H4 (cell line): ENCODE data around the gene INA. TPM values are rescaled to one million over a fixed set of nuclear protein-coding genes. Genes with fewer than 3 reads are reported as not detected.
"Not testable (repeated sequence)": the region's sequence is repeated elsewhere in the genome, so short reads cannot be mapped to it uniquely, and the experiment has no call there.

Experiments used
- DNase-seq: peaks from one replicate; pipeline ENCODE4 v3.0.0-alpha.2; 2015; ENCODE audit warnings: low spot score
- total RNA-seq: library from RNA; depleted of rRNA; stranded (reverse); fragments of >200 nt; shearing (Covaris generic); gene quantifications from 2 replicates; pipeline ENCODE4 v1.2.3, GENCODE V29; 2014; rRNA removed

INA gene
- not detected in 2 replicates for total RNA-seq

DNA sequence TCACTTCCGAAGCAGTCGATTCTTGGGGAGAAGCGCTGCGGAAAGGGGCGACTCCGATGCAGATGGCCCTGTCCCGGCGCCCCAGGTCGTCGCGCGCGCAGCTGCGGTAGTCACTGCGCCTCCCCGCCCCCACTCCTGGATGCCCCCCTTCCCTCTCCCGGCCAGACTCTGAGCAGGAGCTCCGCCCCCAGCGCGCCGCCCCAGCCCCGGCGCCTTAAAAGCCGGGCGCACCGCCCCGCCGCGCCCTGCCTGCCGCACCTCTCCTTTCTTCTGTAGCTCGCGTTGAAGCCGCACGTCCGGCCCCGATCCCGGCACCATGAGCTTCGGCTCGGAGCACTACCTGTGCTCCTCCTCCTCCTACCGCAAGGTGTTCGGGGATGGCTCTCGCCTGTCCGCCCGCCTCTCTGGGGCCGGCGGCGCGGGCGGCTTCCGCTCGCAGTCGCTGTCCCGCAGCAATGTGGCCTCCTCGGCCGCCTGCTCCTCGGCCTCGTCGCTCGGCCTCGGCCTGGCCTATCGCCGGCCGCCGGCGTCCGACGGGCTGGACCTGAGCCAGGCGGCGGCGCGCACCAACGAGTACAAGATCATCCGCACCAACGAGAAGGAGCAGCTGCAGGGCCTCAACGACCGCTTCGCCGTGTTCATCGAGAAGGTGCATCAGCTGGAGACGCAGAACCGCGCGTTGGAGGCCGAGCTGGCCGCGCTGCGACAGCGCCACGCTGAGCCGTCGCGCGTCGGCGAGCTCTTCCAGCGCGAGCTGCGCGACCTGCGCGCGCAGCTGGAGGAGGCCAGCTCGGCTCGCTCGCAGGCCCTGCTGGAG lies at the start of gene INA:
INA (plus strand) TSS at position 243 of the 817 bp plus-strand sequence; CDS start at position 317, 74 bp downstream.
- no peak for DNase-seq

DNA sequence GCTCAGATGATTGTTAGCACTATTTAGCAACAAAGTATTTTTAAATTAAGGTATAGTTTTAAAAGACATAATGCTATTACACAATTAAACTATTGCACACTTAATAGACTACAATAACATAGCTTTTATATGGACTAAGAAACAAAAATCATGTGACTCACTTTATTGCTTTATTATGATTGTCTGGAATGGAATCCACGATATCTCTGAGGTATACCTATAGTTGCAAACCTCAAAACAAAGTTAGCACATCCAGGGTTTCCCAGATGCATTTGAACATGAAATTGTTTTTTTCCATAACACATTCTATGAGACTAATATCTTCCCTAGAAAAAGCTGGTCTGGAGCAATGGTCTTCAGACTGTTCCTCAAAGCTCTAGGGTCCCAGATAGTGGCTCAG lies 49.5 kb upstream of the INA start:
- DNase-seq, result no peak

DNA sequence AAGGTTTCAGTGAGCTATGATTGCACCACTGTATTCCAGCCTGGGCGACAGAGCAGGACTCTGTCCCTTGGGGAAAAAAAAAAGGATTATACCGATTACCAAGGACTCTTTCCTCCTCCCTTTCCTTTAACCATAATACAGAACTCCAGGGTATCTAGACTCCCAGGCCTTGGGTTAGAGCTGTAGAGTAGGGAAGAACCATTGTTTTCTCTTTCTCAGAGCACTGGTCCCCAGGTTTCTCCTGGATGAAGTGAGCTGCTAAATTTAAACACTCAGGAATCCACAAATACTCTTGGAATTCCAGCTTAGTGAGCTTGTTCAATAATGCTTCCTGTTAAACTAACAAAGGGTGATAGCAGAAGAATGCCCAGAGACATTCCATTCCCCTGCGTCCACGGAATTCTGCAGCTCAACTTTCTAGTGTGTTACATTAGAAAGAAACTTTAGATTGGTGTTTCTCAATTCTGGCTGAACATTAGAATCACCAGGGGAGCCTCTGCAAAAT lies 45.8 kb upstream of the INA start:
- DNase-seq, result peak; percentile 90

DNA sequence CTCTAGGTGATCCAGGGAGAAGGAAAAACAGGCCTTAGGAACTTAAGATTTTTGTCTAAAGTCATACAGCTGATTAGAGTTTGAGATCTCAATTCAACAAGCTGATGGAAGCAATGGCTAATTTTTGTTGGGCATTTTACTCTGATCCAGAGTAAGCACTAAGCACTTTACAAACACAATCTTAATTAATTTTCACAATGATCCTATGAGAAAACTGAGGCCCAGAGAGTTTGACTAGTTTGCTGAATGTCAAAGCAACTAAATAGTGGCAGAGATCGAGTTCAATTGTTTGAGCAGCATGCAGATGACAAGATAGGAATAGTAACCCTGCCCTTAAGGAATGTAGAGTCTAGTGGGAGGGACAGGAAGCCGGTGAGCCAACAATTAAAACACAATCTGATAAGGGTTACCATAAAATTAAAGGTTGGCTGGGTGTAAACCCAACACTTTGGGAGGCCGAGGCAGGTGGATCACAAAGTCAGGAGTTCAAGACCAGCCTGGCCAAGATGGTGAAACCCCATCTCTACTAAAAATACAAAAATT lies 44.7 kb upstream of the INA start:
- DNase-seq, result no peak

DNA sequence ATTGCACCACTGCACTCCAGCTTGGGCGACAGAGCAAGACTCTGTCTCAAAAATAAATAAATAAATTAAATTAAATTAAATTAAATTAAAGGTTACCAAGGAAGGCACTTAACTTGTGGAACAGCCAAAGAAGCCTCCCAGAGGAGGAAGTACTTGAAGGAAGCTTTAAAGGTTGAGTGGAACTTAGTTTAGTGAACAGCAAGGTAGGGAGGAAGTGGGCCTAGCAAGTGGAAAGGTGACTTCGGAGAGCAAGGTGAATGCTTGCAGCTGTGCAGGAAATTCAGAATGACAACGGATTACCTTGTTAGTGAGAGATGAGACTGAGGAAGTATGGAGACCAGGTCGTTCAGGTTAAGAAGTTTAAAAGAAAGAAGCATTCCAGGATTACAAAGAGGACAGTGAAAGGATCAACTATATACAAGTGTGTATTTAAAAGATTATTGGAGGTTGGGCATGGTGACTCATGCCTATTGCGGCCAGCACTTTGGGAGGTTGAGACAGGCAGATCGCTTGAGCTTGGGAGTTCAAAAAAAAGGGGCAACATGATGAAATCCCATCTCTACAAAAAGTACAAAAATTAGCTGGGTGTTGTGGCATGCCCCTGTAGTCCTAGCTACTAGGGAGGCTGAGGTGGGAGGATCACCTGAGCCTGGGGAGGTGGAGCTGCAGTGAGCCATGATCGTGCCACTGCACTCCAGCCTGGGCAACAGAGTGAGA lies 44.0 kb upstream of the INA start:
- DNase-seq, result peak; percentile 23

DNA sequence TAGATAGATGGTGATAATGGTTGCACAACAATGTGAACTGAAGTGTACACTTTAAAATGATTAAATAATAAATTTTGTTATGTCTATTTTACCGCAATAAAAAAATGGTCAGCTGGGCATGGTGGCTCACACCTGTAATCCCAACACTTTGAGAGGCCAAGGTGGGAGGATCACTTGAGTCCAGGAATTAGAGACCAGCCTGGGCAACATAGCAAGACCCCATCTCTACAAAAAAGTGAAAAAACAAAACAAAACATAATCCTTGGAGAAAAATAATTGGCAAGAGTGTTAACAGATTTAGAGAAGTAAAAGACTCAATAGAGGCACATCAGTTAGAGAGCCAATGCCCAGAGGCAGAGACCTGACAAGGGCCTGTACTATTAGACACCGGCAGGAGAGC lies 41.2 kb upstream of the INA start:
- DNase-seq, result no peak

DNA sequence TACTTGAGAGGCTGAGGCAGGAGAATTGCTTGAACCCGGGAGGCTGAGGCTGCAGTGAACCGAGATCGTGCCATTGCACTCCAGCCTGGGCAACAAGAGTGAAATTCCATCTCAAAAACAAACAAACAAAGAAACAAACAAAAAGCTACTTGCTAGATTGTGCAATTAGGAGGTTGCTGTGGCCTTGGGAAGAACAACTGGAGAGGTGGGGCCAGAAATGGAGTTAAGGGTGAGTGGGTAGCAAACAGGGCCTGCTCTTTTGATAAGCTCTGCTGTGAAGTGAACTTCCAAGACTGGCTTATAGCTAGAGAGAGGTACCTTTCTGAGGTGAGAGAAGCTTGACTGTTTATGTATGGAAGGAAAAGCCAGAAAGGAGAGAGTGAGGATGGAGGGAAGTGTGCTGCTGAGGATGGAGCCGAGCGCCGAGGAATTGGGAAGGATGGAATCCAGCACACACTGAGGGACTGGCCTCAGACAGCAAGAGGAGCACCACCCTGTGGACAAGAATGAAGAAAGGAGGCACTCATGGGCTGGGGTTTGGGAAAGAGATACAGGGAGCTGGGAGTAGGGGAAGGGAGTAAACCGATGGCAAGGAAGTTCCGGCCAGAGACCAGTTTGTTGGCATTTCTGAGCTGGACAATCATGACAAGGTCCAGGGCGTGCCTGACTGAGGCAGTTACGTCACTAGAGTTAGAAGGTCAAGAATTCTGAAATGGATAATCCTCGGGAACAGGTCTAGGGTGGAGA lies 38.3 kb upstream of the INA start:
- peak; percentile 39 for DNase-seq

DNA sequence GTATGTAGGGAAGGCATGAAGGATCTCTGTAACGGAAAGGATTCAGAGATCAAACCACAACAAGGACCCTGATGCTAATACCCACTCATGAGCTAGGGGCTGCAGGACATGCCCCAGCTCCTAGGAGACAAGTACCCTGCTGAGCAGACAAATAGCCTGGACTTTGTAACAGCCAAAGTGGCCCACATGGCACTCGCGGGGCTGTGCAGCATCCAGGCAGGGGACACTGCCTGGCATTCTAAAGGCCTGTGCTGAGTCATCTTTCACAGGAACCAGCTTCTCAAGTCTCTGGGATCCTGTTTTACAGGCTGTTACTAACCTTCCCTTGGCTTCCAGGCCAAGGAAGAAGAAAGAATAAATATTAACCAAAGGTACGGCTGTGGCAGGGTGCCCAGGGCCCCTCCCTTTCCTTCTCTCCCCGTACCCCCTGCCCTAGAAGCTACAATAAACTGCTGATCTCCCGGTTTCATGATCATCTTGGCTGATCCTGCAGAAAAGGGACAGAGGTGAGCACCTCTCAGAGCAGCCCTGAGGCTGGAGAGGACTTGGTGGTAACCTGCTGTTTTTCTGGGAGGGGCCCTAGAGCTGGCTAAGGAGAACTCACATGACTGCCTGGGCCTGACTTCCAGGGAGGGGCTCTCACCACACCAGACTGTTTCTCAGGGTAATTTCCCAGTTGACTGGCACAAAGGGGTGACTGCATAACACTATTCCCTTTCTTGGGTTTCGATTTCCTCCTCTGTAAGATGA lies 35.5 kb upstream of the INA start:
- peak; percentile 78 for DNase-seq

DNA sequence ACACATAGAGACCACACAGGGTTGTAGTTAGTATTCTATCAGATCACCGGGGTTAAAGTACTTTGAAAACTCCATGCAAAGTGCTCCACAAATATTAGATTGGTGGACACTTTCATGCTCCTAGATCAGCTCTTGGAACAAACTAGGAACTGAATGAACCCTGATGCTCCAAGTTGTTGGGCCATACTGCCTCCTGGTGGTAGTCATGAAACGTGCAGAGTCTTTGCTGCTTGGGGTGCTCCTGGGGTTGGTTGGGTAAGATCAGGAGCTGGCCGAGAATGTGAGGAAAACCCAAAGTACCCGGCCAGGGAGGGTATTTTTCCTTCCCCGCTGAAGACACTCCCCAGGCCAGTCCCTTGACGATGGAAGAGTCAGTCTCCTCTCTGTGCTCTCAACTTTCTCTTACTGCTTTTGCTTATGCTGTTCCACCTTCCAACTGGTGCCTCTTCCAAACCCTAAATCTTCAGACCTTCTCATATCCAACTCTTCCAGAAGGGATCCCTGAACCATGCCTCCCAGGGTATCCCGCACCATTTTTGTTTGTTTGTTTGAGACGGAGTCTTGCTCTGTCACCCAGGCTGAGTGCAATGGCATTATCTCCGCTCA lies 32.2 kb upstream of the INA start:
- peak; percentile 74 for DNase-seq

DNA sequence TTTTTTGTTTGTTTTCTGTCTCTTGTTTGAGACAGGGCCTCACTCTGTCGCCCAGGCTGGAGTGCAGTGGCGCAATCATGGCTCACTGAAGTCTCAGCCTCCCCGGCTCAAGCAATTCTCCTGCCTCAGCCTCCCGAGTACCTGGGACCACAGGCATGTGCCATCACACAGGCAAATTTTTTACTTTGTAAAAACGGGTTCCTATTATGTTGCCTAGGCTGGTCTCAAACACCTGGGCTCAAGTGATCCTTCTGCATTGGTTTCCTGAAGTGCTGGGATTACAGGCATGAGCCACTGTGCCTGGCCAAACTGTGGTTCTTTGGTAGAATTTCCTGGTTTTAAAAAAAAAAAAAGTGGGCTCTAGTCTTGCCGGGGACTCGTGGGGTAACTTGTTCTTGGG lies 31.4 kb upstream of the INA start, which contains the start of gene RPEL1:
RPEL1 (plus strand) TSS at position 301 of the 400 bp plus-strand sequence. CDS start 110 bp downstream, outside the sequence.
- not testable (repeated sequence) for DNase-seq

DNA sequence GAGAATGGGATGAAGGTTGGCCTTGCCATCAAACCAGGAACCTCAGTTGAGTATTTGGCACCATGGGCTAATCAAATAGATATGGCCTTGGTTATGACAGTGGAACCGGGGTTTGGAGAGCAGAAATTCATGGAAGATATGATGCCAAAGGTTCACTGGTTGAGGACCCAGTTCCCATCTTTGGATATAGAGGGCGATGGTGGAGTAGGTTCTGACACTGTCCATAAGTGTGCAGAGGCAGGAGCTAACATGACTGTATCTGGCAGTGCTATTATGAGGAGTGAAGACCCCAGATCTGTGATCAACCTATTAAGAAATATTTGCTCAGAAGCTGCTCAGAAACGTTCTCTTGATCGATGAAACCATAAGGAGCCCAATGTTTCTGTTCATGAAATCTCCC lies 30.6 kb upstream of the INA start:
- no peak for DNase-seq

DNA sequence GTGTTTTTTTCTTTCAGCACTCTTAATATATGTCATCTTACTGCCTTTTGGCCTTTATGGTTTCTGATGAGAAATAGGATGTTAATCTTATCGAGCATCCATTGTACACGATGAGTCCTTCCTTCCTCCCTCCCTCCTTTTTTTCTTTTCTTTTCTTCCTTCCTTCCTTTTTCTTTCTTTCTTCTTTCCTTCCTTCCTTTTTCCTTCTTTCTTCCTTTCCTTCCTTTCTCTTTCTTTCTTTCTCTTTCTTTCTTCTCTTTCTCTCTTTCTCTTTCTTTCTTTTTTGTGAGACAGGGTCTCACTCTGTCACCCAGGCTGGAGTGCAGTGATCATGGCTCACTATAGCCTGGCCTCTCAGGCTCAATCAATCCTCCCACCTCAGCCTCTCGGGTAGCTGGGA lies 22.8 kb upstream of the INA start:
- DNase-seq, result no peak

DNA sequence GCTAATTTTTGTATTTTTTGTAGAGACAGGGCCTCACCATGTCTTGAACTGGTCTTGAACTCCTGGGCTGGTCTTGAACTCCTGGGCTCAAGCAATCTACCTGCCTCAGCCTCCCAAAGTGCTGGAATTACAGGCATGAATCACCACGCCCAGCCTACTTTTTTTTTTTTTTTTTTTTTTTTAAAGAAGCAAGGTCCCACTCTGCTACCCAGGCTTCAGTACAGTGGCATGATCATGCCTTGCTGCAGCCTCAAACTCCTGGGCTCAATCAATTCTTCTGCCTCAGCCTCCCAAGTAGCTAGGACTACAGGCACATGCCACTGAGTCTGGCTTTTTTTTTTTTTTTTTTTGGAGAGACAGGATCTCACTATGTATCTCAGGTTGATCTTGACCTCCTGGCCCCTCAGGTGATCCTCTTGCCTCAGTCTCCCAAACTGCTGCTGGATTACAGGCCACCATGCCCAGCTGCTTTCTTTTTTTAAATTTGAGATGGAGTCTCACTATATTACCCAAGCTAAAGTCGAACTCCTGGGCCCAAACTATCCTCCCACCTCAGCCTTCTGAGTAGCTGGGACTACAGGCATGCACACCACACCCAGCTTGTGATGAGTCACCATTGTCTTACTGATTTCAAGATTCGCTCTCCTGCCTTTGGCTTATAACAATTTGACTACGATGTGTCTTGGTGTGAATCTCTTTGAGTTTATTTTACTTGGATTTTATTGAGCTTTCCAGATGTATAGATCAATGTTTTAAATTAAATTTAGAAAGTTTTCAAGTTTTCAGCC lies 22.2 kb upstream of the INA start:
- no peak for DNase-seq

DNA sequence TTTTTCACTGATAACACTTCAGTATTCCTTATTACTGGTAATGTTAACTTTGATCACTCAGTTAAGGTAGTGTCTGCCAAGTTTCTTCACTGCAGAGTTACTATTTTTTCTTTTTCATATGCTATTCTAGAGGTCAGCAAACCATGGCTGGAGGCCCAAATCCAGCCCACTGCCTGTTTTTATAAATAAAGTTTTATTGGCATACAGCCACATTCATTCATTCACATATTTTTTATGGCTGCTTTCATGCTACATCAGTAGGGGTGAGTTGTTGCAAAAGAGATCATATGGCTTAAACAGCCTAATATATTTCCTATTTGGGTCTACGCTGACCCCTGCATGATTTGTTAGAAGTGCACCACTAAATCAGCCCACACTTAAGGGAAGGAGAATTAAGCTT lies 20.3 kb upstream of the INA start:
- DNase-seq, result no peak

DNA sequence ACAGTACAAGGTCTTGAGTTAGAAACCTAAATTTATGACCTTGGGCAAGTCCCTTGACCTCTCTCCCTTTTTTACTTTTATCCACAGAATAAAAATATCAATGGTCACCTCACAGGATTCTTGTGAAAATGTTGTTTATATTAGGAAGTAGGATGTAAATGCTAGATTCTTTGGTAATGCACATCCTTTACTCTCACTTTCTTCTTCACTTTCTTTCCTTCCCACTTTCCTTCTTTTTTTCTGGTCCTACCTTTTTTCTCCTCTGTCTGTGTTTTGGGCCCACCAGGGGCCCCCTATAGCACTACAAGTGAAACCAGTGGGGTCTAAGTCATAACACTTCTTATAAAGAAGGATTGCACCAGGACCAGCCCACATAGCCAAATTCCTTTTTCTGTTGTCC lies 19.1 kb upstream of the INA start:
- no peak for DNase-seq

DNA sequence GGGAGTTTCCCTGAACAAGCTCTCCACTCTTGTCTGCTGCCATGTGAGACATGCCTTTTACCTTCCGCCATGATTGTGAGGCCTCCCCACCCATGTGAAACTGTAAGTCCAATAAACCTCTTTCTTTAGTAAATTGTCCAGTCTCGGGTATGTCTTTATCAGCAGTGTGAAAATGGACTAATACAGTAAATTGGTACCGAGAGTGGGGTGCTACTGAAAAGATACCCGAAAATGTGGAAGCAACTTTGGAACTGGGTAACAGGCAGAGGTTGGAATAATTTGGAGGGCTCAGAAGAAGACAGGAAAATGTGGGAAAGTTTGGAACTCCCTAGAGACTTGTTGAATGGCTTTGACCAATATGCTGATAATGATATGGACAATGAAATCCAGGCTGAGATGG lies 18.0 kb upstream of the INA start:
- DNase-seq, result not testable (repeated sequence)

DNA sequence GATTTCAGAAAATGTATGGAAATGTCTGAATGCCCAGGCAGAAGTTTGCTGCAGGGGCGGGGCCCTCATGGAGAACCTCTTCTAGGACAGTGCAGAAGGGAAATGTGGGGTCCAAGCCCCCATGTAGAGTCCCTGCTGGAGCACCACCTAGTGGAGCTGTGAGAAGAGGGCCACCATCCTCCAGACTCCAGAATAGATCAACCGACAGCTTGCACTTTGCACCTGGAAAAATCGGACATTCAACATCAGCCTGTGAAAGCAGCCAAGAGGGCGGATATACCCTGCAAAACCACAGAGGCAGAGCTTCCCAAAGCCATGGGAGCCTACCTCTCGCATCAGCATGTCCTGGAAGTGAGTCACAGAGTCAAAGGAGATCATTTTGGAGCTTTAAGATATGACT lies 16.9 kb upstream of the INA start:
- DNase-seq, result no peak

DNA sequence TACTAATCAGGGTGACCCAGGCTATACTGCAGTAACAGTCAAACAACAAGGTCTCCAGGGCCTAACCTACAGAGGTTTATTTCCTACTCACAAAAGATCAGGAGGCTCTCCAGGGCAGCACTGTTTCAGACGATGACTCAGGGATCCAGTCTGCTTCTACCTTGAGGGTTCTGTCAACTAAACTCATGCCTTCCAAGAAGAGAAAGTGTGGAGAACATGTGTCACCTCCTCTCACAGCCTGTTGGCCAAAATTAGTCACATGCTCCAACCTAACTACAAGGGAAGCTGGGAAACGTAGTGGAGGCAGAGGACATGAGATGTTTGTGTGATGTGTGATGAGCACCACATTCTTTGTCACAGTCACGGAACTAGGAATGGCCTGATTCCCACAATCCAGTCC lies 14.7 kb upstream of the INA start:
- no peak for DNase-seq

DNA sequence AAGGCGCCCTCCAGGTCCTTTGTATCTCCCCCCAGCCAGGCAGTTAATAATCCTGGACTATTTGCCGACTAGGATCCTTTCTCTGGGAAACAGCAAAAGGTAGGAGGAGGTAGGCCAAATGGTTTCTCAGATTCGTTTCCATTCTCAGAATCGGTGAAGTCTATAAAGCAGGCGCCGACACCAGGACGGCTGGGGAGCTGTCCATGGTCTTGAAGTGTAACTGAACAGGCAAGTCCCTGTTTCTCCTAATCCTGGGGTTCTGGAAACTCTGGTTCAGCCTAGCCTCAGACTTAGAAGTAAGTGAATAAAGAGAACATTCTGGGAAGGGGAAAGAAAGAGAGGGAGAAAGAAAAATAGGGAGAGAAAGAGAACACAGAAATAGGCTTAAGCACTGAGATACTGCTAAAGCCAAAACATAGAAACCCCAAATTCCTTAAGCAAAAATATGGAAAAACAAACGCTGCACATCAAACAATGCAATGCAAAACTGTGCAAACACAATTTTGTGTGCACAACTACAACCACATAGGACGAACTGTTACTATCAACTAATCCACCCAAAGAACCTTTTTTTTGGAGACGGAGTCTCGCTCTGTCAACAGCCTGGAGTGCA lies 11.1 kb upstream of the INA start:
- DNase-seq, result peak; percentile 28
